GM19455 (cell line): Measurements from ENCODE around the gene YJU2.
"Not testable (repeated sequence)": the region's sequence is repeated elsewhere in the genome, so short reads cannot be mapped to it uniquely, and the experiment has no call there.

Experiments
- ATAC-seq: cut with Tn5 transposase; IDR thresholded peaks from one replicate; pipeline ENCODE4 v1.9.1; 2021; ENCODE audit not compliant: unreplicated experiment

Gene YJU2

DNA sequence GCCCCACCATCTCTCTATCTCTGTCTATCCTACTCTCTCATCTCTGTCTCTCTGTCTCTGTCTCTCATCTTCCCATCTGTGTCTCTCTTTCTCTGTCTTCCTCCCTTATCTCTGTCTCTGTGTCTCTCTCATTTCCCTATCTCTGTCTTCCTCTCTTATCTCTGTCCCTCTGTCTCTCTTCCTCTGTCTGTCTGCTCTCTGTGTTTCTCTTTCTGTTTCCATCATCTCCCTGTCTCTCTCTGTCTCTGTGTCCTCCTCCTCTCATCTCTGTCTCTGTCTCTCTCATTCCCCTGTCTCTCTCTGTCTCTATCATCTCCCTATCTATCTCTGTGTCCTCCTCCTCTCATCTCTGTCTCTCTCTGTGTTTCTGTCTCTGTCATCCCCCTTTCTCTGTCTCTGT lies 19.1 kb upstream of the YJU2 start:
- no peak for ATAC-seq

DNA sequence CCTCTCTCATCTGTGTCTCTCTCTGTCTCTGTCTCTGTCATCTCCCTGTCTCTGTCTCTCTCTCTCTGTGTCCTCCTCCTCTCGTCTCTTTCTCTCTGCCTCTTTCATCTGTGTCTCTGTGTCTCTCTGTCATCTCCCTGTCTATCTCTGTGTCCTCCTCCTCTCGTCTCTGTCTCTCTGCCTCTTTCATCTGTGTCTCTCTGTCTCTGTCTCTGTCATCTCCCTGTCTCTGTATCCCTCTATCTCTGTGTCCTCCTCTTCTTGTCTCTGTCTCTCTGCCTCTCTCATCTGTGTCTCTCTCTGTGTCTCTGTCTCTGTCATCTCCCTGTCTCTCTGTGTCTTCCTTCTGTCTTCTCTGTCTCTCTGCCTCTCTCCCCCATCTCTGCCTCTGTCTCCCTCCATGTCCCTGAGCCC lies 18.1 kb upstream of the YJU2 start:
- ATAC-seq: no peak

DNA sequence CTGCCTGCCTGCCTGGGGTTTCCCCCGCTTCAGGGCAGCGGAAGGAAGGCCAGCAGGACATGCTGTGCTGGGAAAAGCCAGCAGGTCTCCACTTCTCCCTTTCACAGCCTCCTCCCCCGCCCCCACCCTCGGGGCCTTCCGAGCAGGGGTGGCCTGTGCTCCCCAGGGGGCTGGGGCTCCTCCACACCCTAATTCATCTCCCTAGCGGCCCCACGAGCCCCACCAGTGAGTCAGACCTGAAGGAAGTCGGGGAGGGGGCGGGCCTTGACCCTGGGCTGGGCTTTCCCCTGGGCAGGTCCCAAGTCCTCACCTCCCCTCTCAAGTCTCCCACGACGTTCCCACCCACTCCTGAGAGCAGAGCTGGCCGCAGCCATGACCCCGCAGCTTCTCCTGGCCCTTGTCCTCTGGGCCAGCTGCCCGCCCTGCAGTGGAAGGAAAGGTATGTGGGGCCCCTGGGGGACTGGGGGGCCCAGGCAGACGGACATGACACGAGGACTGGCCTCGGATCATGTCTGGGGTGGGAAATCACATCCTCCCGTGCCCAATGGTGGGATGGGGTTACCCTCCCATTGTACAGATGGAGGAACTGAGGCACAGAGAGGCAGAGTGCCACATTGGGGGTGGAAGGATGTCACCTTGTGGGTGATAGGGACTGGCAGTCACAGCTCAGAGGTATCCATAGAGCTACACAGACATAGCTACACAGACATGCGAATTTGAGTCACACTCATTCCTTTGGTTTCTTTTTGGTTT lies 17.5 kb upstream of the YJU2 start, which contains the start of gene EBI3:
TSS of gene EBI3 (plus strand) at position 345 of the 753 bp plus-strand sequence. CDS start at position 373, 28 bp downstream.
- no peak for ATAC-seq

DNA sequence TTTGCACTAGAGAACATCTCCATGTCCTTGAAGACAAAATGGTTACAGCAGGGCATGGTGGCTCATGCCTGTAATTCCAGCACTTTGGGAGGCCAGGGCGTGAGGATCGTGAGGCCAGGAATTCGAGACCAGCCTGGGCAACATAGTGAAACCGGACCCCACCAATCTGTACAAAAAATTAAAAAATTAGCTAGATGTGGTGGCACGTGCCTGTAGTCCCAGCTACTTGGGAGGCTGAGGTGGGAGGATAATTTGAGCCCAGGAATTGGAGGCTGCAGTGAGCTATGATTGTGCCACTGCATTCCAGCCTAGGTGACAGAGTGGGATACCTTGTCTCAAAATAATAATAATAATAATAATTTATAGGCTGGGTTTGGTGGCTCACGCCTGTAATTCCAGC lies 16.6 kb upstream of the YJU2 start:
- not testable (repeated sequence) for ATAC-seq

DNA sequence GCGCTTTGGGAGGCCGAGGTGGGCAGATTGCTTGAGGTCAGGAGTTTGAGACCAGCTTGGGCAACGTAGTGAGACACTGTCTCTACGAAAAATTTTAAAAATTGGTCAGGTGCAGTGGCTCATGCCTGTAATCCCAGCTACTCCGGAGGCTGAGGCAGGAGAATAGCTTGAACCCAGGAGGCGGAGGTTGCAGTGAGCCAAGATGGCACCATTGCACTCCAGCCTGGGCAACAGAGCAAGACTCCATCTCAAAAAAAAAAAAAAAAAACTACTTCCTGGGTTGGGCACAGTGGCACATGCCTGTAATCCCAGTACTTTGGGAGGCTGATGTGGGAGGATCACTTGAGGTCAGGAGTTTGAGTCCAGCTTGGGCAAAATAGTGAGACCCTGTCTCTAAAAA lies 15.4 kb upstream of the YJU2 start:
- not testable (repeated sequence) for ATAC-seq

DNA sequence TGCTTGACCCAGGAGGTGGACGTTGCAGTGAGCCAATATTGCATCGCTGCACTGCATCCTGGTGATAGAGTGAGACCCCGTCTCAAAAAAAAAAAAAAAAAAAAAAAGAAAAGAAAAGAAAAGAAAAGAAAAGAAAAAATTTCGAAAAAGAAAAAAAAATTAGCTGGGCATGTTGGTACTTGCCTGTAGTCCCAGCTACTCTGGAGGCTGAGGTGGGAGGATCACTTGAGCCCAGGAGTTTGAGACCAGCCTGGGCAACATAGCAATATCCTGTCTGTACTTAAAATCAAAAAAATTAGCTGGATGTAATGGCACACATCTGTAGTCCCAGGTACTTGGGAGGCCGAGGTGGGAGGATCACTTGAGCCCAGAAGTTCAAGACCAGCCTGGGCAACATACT lies 14.7 kb upstream of the YJU2 start:
- ATAC-seq: not testable (repeated sequence)

DNA sequence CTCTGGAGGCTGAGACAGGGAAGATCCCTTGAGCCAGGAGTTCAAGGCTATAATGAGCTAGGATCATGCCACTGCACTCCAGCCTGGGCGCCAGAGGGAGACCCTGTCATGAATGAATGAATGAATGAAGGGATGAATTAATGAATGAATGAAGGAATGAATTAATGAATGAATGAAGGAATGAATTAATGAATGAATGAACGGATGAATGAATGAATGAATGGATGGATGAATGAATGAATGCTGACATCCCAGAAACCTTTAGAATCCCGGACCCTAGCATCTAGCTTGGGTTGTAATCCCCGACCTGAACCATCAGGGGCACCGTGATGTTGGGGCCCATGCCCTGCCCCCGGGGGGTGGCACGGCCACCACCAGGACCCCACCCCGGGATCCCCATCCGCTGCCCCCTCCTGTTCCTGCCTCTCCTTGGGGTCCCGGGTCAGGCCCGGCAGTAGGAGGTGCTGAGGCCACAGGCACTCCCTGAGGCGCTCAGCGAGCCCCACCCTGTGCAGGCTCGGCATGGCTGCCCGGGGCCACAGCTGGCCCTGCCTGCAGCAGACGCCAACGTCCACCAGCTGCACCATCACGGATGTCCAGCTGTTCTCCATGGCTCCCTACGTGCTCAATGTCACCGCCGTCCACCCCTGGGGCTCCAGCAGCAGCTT lies 14.1 kb upstream of the YJU2 start:
- ATAC-seq: no peak

DNA sequence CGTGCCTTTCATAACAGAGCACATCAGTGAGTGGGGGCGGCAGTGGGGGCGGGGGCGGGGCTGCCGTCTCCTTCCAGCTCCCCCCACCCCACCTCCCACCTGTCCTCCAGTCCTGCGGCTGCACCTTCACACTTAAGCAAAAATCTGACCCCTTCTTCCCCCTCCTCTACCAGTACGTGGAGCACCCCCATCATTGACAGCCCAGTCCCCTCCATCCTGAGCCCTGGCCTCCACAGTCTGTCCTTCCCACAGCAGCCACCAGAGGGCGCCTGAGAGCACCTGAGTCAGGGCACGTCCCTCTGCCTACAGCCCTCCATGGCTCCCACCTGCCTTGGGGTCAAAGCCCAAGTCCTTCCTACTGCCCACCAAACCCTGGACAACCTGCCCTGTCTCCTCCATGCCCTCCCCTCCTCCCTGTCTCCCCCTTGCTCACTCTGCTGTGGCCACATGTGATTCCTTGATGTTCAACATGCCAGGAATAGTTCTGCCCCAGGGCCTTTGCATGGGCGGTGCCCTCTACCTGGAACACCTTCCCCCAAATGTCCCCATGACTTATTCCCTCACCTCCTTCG lies 13.5 kb upstream of the YJU2 start:
- ATAC-seq: no peak

DNA sequence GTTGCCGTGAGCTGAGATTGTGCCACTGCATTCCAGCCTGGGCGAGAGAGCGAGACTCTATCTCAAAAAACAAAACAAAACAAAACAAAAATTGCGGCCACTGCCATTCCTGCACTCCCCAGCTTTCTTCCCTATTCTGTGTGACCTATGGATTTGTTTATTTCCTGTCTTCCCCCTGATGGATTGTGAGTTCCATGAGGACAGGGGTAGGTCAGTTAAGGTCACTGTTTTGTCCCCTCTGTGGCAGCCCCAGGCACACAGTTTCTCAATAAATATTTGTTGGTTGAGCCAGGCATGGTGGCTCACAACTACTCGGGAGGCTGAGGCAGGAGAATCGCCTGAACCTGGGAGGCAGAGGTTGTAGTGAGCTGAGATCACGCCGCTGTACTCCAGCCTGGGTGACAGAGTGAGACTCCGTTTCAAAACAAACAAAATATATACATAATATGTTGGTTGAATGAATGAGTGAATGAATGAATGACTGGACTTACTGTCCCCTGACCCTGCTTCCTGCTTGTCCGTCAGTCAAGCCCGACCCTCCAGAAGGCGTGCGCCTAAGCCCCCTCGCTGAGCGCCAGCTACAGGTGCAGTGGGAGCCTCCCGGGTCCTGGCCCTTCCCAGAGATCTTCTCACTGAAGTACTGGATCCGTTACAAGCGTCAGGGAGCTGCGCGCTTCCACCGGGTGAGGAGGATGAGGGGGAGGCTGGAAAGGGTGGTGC lies 12.6 kb upstream of the YJU2 start:
- no peak for ATAC-seq

DNA sequence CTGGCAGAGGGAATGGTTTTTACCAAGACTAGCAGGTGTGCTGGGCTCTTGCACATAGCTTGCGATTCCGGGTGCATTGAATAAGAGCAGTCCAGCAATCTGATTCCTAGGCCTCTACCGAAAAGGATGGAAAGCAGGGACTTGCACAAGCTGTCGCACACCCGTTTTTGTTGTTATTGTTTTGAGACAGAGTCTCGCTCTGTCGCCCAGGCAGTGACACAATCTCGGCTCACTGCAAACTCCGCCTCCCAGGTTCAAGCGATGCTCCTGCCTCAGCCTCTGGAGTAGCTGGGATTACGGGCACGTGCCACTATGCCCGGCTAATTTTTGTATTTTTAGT lies 12.0 kb upstream of the YJU2 start:
- ATAC-seq: no peak

DNA sequence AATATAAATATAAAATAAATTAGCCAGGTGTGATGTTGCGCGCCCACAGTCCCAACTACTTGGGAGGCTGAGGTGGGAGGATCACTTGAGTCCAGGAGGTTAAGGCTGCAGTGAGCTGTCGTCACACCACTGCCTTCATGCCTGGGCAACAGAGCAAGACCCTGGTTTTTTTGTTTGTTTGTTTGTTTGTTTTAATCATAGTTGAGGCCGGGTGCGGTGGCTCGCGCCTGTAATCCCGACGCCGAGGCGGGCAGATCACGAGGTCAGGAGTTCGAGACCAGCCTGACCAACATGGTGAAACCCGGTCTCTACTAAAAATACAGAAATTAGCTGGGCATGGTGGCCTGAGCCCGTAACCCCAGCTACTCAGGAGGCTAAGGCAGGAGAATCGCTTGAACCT lies 9.4 kb upstream of the YJU2 start:
- ATAC-seq: not testable (repeated sequence)

DNA sequence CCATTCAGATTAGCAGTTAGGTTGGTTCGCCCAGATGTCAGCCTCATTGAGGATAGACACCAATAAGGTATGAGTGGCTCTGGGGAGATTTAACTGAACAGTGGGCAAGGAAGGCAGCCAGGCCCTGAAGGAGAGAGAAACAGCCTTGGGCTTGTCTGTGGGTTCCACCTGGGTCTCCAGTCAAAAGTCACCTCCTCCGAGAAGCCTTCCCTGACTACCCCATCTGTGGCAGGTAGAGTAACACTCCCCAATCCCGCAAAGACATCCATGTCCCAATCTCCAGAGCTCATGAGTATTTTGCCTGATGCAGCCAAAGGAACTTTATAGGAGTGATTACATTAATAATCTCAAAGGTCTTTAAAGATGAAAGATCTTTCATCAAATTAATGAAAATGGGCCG lies 8.0 kb upstream of the YJU2 start:
- ATAC-seq: no peak

DNA sequence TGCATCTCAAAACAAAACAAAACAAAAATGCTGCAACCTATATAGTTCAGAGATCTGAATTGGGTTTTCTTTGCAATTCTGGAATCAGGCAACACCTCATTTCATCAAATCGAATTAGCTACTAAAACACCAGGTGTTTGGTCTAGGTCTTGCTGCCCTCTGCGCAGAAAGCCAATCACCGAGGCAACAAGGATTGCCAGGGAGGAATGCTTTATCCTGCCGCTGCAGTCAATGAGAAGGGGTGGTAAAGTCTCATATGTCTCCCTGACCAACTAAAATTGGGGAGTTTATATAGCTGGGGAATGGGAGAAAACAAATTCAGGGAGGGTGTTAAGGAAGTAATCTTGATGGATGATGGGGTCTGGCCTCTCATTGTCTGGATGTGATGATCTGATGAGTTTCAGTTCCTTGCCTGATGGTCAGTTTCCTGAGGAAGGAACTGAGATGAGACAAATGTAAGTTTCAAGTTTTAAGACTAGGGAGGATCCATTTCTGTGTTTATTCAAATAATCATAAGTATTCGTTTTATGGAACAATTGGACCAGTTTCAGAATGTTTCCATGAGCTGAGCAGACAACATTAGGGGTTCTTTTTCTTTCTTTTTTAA lies 5.0 kb upstream of the YJU2 start:
- no peak for ATAC-seq

DNA sequence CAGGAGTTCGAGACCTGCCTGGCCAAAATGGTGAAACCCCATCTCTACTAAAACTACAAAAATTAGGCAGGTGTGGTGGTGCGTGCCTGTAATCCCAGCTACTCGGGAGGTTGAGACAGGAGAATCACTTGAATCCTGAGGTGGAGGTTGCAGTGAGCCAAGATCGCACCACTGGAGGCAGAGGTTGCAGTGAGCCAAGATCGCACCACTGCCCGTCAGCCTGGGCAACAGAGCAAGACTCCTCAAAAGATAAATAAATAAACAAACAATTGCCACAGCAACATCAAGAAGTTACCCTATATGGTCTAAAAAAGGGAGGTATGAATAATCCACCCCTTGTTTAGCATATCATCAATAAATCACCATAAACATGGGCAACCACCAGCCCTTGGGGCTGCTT lies 942 bp upstream of the YJU2 start:
- not testable (repeated sequence) for ATAC-seq

DNA sequence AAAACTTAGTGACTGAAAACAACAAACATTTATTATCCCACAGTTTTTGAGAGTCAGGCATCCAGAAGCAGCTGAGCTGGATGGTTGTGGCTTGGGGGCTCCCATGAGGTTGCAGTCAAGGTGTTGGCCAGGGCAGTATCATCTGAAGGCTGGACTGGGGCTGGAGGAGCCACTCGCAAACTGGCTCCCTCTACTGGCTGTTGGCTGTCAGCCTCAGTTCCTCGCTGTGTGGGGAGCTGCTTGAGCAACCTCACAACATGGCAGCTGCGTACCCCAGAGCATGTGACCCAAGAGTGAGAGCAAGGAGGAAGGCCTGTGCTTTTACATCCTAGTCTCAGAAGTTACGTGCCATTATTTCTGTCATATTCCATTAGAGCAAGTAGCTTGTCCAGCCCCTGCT lies 9.7 kb downstream of the YJU2 start:
- ATAC-seq: no peak

DNA sequence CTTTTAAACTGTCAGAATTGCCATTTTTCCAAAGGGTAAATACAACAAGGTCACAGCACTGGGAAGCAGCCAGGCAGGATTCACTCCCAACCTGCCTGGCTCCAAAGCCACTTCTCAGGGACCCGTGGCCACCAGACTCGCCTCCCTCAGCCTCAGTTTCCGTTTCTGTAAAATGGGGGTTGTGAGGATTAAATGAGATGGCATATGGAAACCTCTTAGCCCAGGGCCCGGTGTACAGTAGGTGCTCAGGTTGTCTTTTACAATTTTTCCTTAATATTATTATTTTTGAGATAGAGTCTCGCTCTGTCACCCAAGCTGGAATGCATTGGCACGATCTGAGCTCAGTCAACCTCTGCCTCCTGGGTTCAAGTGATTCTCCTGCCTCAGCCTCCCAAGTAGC lies 10.1 kb downstream of the YJU2 start:
- ATAC-seq: no peak

DNA sequence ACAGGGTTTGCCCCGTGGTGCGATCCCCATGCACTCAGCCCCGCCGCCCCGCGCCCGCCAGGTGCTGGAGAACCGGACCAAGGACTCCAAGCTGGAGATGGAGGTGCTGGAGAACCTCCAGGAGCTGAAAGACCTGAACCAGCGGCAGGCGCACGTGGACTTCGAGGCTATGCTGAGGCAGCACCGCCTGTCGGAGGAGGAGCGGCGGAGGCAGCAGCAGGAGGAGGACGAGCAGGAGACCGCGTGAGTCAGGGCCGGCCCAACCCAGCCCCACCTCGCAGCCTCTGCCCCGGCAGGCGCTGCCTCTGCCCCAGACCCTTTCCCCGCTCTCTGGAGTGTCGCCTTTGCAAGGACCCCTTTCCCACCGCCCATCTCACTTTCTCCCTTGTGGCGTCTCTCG lies 11.3 kb downstream of the YJU2 start:
- no peak for ATAC-seq

DNA sequence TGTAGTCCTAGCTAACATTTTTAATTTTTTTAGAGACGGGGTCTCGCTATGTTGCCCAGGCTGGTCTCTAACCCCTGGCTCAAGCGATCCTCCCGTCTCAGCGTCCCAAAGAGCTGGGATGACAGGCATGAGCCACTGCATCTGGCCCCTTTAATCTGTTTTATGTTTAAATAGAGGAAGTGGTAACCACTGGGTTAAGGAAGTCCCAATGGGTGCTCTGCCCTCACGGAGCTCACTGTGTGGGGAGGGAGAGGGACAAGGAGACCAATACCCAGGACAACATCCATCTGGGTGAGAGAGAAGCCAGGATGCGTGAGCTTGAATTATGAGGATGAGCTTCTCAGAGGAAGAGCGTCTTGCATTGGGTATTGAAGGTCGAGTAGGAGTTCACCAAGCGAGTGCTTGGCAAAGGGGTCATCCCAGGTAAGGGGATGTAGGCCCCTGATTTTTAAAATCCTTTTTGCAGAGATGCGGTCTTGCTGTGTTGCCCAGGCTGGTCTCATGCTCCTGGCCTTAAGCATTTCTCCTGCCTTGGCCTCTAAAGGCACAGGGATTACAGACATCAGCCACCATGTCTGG lies 13.8 kb downstream of the YJU2 start:
- ATAC-seq: no peak

DNA sequence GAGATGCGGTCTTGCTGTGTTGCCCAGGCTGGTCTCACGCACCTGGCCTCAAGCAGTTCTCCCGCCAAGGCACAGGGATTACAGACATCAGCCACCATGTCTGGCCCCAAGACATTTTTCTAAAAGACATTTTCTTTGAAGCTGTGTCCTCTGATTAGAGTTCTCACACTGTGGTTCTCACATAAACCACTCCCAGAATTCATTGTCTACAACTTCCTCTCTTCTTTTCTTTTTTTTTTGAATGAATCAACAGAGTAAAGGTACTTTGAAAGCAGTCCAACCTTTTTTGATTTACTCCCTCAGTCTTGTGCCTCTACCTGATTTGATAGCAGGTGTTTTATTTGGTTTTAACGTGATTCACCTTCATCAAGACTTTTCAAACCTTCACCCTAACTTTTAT lies 17.9 kb downstream of the YJU2 start:
- no peak for ATAC-seq

DNA sequence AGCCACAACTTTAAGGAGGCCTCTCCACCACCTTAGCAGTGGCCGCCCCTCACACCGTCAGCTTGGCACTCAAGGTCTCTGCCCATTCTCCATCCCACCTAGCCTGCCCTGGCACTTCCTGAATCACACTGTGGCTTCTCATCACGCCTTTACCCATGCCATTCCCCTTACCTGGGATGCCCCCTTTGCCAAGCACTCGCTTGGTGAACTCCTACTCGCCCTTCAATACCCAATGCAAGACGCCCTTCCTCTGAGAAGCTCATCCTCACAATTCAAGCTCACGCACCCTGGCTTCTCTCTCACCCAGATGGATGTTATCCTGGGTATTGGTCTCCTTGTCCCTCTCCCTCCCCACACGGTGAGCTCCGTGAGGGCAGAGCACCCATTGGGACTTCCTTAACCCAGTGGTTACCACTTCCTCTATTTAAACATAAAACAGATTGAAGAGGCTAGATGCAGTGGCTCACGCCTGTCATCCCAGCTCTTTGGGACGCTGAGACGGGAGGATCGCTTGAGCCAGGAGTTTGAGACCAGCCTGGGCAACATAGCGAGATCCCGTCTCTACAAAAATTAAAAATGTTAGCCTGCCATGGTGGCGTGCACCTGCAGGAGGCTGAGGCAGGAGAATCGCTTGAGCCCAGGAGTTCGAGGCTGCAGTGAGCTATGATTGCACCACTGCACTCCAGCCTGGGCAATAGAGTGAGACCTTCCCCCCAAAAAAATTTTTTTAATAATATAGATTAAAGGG lies 19.5 kb downstream of the YJU2 start:
- no peak for ATAC-seq
